SK-N-SH treated with all-trans-retinoic acid at 6 μM for 48 hours (cell line): Measurements from ENCODE around the gene SETD1A.

Experiments
- CSDC2 ChIP-seq: fragments of 250-450 bp; sonication (Bioruptor Pico); IDR thresholded peaks from 2 replicates; pipeline ENCODE4 v1.5.0; 2020; ENCODE audit warnings: mild to moderate bottlenecking, moderate library complexity
- ESRRG ChIP-seq: fragments of 250-450 bp; sonication (Bioruptor Pico); IDR thresholded peaks from 2 replicates; pipeline ENCODE4 v1.6.1; 2021; ENCODE audit warnings: mild to moderate bottlenecking
- RARB ChIP-seq: fragments of 250-450 bp; sonication (Bioruptor Pico); IDR thresholded peaks from 2 replicates; pipeline ENCODE4 v1.8.0; 2021; ENCODE audit warnings: mild to moderate bottlenecking, moderate library complexity
- TCF4 ChIP-seq: fragments of 250-450 bp; sonication (Bioruptor Pico); IDR thresholded peaks from 2 replicates; pipeline ENCODE4 v1.8.0; 2021; ENCODE audit warnings: mild to moderate bottlenecking, moderate library complexity, borderline replicate concordance
- TOX ChIP-seq: fragments of 250-450 bp; sonication (Bioruptor Pico); IDR thresholded peaks from 2 replicates; pipeline ENCODE4 v1.8.0; 2021; ENCODE audit warnings: mild to moderate bottlenecking, moderate library complexity, borderline replicate concordance
- ZFP30 ChIP-seq: fragments of 450-650 bp; formaldehyde crosslinking; IDR thresholded peaks from 2 replicates; pipeline ENCODE4 v1.5.0; 2022; ENCODE audit warnings: mild to moderate bottlenecking, moderate library complexity
- ZNF70 ChIP-seq: fragments of 450-650 bp; formaldehyde crosslinking; IDR thresholded peaks from 2 replicates; pipeline ENCODE4 v1.5.0; 2020; ENCODE audit warnings: mild to moderate bottlenecking, moderate library complexity
- TF ChIP-seq, protein P1 (sequence below): fragments of 250-450 bp; sonication (Bioruptor Pico); IDR thresholded peaks from 2 replicates; pipeline ENCODE4 v1.8.0; 2020; ENCODE audit warnings: mild to moderate bottlenecking, moderate library complexity, borderline replicate concordance
- TF ChIP-seq, protein P2 (sequence below): fragments of 250-450 bp; sonication (Bioruptor Pico); IDR thresholded peaks from 2 replicates; pipeline ENCODE4 v1.5.1; 2020; ENCODE audit warnings: low read depth, mild to moderate bottlenecking, moderate library complexity
- TF ChIP-seq, protein P3 (sequence below): fragments of 250-450 bp; sonication (Bioruptor Pico); IDR thresholded peaks from 2 replicates; pipeline ENCODE4 v1.5.0; 2020; ENCODE audit warnings: mild to moderate bottlenecking, moderate library complexity

- no peak for TF ChIP-seq TCF4 (CRISPR knock-in tag)
- TF ChIP-seq ZFP30 (CRISPR knock-in tag): no peak
- no peak for TF ChIP-seq ESRRG (CRISPR knock-in tag)
- TF ChIP-seq, protein P1, sequence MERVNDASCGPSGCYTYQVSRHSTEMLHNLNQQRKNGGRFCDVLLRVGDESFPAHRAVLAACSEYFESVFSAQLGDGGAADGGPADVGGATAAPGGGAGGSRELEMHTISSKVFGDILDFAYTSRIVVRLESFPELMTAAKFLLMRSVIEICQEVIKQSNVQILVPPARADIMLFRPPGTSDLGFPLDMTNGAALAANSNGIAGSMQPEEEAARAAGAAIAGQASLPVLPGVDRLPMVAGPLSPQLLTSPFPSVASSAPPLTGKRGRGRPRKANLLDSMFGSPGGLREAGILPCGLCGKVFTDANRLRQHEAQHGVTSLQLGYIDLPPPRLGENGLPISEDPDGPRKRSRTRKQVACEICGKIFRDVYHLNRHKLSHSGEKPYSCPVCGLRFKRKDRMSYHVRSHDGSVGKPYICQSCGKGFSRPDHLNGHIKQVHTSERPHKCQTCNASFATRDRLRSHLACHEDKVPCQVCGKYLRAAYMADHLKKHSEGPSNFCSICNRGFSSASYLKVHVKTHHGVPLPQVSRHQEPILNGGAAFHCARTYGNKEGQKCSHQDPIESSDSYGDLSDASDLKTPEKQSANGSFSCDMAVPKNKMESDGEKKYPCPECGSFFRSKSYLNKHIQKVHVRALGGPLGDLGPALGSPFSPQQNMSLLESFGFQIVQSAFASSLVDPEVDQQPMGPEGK (CRISPR knock-in tag): no peak
- TF ChIP-seq, protein P2, sequence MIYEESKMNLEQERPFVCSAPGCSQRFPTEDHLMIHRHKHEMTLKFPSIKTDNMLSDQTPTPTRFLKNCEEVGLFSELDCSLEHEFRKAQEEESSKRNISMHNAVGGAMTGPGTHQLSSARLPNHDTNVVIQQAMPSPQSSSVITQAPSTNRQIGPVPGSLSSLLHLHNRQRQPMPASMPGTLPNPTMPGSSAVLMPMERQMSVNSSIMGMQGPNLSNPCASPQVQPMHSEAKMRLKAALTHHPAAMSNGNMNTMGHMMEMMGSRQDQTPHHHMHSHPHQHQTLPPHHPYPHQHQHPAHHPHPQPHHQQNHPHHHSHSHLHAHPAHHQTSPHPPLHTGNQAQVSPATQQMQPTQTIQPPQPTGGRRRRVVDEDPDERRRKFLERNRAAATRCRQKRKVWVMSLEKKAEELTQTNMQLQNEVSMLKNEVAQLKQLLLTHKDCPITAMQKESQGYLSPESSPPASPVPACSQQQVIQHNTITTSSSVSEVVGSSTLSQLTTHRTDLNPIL (CRISPR knock-in tag): no peak
- TF ChIP-seq RARB (CRISPR knock-in tag): no peak
- no peak for TF ChIP-seq TOX (CRISPR knock-in tag)
- TF ChIP-seq, protein P3, sequence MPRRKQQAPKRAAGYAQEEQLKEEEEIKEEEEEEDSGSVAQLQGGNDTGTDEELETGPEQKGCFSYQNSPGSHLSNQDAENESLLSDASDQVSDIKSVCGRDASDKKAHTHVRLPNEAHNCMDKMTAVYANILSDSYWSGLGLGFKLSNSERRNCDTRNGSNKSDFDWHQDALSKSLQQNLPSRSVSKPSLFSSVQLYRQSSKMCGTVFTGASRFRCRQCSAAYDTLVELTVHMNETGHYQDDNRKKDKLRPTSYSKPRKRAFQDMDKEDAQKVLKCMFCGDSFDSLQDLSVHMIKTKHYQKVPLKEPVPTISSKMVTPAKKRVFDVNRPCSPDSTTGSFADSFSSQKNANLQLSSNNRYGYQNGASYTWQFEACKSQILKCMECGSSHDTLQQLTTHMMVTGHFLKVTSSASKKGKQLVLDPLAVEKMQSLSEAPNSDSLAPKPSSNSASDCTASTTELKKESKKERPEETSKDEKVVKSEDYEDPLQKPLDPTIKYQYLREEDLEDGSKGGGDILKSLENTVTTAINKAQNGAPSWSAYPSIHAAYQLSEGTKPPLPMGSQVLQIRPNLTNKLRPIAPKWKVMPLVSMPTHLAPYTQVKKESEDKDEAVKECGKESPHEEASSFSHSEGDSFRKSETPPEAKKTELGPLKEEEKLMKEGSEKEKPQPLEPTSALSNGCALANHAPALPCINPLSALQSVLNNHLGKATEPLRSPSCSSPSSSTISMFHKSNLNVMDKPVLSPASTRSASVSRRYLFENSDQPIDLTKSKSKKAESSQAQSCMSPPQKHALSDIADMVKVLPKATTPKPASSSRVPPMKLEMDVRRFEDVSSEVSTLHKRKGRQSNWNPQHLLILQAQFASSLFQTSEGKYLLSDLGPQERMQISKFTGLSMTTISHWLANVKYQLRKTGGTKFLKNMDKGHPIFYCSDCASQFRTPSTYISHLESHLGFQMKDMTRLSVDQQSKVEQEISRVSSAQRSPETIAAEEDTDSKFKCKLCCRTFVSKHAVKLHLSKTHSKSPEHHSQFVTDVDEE (CRISPR knock-in tag): no peak
- TF ChIP-seq CSDC2 (CRISPR knock-in tag): no peak
- no peak for TF ChIP-seq ZNF70 (CRISPR knock-in tag)
Measured at GRCh38 chr16:30924076-30924912, 33.3 kb upstream of the SETD1A start.
